OCI-M1 (cell line): ENCODE results near the gene TRIM65.
A peak's percentile ranks its signal among the peaks of the same experiment; 100 is the strongest.

Experiments
- DNase-seq: peaks from one replicate; lab custom pipeline; 2025; lab: John Stamatoyannopoulos, UW

The TRIM65 gene

DNA sequence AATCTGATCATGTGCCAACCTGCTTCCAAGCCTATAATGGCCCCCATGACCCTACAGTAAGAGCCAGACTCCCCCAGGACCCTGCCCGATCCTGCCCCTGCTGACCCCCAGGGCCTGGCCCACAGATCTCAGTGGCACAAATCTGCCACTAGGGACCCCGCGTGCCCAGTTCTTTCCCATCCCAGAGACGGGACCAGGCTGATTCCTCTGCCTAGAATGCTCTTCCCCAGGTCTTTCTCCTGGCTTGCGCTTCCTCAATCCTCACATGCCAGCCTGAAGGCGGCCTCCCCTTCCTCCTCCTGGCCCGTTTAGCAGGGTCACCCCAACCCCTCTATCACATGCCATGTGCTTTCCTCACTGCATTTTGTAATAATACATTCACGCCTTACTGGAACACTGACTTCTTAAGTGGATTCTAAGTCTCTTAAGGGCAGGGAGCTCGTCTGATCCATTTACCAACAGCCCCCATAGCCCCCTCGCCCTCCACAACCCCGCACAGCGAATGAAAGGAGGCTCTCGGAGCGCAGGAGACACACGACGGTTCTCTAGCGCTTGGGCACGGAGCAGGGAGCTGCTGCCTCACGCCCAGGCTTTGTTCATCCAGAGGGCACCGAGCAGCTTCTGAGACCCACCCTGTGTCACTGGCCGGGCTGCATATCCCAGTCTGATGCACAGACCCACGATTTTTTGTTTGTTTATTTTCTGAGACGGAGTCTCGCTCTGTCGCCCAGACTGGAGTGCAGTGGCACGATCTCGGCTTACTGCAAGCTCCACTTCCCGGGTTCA, 1.2 kb downstream of the TRIM65 start:
- DNase-seq, result peak; percentile 55

DNA sequence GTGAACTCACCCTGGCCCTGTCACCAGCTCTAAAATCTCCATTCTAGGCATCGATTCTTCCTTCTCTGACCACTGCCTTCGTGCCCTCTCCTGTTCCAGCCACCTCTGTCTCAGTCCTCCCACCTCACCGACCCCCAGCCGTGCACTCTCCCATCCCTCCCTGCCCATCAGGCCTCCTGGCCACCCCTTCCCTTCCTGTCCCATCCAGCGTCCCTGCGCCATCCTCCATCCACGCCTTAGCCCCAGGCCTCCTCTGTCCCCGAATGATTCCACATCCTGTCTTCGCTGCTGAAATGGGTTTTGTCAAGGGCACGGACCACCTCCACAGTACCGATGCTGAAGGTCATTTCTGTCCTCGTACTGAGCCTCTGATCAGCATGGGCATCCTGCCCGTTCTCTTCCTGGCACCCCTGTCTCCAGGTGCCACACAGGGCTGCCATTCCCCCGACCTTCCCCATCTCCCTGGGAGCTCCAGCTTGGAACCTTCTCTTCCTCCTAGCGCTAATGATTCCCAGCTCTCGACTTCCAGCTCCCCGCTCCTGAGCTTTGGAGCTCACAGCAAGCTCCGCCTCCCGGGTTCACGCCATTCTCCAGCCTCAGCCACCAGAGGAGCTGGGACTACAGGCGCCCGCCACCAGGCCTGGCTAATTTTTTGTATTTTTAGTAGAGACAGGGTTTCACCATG, 2.6 kb downstream of the TRIM65 start:
- no peak for DNase-seq

DNA sequence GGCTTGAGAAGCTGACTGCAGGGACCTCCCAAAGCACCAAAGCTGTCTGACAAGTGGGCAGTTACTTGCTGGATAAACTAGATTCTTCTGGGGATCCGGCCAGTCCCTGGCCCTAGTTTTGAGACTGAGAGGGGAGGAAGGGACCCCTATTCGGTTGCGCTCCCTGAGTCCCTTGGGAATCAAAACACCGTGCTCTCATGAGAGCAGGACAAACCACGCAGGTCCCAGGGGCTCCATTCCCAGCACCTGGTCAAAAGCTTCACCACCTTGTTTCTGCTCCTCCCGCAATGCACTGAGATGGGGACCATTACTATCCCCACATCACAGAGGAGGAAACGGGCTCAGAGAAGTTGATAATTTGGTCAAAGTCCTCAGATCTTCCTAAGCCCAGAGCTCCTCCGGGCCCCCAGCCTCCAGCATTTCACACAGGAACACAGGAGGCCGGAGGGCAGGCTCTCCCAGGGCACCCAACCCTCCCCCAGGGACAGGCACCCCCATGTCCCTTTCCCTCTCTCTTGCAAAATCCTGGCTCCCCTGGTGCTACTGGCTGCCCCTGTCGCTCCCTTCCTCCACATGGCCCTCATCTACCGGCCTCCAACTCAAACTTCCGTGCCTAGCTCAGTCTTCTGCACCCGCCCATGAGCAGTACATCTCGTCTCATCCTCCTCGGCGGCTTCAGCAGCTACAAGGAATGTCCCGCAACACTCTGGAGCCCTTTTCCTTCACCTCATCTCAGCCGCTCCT, 3.3 kb downstream of the TRIM65 start:
- DNase-seq, result no peak

- DNase-seq, result no peak
Measured at GRCh38 chr17:75892556-75893224, 4.1 kb downstream of the TRIM65 start.

DNA sequence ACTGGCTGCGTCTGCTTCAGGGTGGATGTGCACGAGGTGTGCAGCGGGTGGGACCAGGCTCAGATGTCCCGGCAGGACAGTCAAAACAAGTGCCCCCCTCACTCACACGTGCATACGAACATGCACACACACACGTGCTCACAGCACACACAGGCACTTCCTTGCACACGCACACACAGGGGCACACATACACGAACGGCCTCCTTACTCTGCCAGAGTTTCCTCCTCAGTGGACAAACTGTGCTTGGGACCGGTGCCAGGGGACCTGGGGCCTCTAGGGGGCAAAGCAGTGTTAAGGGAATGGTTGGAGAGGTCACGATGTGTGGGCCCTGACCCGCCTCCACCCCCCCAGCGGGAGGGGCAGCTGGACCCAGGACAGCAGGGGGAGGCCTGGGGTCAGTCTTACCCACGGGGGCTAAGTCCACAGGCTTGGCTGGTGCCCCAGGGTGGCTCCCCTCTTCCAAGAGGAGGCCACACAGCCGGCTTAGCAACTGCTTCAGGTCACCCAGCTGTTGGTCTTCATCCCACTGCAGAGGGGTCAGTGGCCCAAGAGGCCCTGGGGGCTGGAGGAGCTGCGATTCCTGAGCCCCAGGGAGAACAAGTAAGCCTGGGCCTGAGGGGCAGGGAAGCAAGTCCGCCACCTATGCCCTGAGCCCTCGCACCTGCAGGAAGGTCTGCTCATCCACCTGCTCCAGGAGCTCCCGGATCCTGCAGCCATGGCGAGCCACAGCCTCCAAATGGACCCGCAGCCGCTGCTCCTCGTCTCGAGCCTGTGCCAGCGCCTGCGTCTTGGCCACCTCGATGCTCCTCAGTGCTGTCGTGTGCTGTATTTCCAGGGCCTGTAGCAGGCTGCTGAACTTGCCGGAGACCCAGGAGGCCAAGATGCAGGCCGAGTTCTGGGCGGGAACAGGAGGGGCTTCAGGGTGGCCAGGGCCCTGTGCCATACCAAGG, 4.9 kb downstream of the TRIM65 start:
- DNase-seq, result no peak

- DNase-seq, result no peak
Measured at GRCh38 chr17:75891022-75891604, 5.6 kb downstream of the TRIM65 start.

GRCh38 chr17:75889454-75889853, 7.3 kb downstream of the TRIM65 start:
- no peak for DNase-seq

DNA sequence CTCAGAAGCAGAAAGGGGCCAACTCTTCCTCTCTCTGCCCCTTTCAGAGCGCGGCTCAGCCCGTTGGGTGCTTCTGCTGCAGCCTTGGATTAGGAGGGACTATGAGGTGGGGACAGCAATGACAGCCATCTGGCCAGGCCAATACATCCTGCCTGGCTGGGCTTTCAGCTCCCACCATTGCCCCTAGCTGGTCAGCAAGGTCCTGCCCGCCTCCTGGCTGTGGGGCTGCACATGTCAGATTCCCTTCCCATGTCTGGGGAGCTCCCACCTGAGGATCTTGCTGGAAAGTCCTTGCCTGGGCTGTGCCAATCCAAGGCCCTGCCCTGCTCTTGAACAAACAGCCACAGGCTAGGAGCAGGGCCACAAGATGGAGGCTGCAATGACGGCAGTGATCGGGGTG, 8.3 kb downstream of the TRIM65 start:
- no peak for DNase-seq

DNA sequence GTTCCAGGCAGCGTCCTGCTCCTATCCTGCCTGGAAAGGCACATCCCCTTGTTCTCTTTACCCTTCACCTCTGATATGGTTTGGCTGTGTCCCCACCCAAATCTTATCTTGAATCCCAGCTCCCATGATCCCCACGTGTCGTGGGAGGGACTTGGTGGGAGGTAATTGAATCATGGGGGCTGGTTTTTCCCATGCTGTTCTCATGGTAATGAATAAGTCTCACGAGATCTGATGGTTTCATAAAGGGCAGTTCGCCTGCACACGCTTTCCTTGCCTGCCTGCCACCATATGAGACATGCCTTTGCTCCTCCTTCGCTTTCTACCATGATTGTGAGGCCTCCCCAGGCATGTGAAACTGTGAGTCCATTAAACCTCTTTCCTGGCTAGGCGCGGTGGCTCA, 10.9 kb downstream of the TRIM65 start:
- peak; percentile 39 for DNase-seq

DNA sequence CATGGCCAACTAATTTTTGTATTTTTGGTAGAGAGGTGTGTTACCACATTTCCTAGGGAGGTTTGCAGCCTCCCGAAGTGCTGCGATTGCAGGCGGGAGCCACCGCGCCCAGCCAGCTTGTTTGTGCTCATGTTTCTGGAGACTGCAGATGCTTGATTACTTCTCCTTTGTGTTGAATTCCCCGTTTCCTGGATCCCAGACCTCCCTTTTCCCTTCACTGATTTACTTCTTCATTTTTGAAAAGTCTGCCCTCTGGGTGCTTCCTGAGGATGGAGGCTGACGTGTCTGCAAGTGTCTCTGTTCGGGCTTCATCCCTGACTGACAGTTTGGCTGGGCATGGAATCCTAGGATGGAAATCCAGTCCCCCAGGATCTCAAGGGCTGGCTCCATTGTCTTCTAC, 11.3 kb downstream of the TRIM65 start:
- no peak for DNase-seq

- DNase-seq, result no peak
Measured at GRCh38 chr17:75881678-75882454, 14.9 kb downstream of the TRIM65 start.

GRCh38 chr17:75880266-75880665, 16.5 kb downstream of the TRIM65 start:
- DNase-seq, result no peak

GRCh38 chr17:75878174-75878998, 18.4 kb downstream of the TRIM65 start, which contains the start of gene TRIM47:
Gene TRIM47 (minus strand): TSS chr17:75878581. CDS start chr17:75878548, 33 bp downstream.
- DNase-seq, result no peak

DNA sequence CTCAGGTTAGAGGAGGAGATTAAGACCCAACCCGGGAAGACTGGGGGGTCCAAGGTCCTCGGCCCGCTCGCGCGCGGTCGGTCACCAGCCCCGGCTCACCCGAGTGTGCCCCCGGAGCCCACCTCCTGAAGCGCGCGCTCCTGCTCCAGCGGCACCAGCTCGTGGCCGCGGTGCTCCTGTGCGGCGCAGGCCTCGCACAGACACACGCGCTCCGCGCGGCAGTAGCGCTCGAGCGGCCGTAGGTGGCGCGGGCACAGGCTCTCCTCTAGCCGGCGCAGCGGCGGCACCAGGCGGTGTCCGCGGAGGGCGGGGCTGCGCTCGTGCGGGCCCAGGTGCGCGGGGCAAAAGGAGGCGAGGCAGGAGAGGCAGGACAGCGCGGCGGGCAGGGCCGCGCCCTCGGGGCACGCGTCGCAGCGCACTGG, 19.0 kb downstream of the TRIM65 start:
- peak; percentile 69 for DNase-seq

DNA sequence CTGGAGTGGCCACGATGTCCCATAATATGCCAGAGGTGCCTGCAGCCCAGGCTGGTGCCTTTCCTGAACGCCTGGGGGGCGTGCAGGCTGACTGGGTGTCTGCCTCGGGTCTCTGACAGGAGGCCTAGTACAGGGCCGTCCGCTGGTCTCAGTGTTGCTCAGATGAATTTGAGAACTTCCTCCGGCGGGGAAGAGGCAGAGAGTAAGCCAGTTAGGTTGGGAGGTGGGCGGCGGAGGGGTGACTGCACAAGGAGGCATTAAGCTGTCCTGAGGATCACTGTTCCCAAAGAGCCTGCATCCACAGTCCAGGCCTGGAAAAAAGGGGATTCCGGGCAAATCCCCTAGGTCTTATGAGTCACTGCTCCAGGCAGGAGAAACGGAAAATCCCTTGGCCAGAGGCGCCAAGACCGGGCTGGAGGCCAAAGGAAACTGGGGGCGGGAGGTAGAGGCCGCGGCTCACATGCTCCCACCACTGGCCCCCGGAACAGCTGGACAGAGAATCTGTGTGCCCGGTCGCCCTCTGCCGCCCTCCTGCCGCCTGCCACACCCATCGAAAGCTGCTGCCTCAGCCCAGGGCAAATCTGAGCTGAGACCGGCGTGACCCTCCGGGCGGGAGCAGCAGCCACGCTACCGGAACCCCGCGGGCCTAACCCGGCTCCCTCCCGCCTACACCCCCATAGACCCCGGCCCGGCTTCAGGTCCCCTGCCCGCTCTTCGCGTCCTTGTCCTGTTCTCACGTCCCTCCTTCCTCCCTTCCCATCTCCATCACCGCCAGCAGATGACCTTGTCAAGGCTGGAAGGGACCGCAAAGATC, 19.6 kb downstream of the TRIM65 start:
- no peak for DNase-seq

DNA sequence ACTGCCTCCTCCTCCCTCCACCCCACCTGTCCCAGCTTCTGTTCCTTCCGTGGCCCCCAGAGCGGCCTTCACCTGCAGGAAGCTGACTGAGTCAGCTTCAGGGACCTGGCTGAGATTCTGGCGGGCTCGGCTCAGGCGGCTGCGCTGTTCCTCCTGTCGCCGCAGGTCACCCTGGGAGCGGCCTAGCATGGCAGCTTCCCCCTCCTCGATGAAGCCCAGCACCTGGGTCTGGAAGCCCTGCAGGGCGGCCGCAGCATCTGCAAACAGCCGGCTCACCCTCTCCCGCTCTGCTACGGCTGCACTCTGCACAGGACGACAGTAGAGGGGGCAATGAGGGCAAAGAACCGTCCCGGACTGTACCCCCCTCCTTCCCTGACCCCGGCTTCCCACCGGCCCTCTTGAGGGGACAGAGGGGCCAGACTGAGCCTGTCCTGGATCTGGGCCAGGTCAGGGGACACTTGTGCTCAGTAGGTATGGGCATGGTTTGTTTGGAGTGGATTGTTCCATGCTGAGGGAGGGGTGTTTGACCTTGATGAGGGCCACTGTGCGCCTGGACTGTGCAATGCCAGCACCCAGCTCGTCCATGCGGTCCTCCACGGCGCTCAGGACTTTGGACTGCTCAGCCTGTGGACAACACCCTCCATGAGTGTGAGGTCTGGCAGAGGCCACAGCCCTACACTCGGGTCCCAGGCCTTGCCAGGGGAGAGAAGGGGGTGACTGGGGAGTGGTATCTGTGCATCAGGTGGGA, 20.4 kb downstream of the TRIM65 start:
- DNase-seq, result no peak

- DNase-seq, result no peak
Measured at GRCh38 chr17:75875940-75876189, 20.9 kb downstream of the TRIM65 start.
